ENCODE results near the gene HACD2. TPM values are rescaled to one million over a fixed set of nuclear protein-coding genes. Genes with fewer than 3 reads are reported as not detected.

Gene HACD2
- total and polyA plus RNA-seq, 2 experiments from 2014 or later, result 27.0 to 41.2 TPM

DNA sequence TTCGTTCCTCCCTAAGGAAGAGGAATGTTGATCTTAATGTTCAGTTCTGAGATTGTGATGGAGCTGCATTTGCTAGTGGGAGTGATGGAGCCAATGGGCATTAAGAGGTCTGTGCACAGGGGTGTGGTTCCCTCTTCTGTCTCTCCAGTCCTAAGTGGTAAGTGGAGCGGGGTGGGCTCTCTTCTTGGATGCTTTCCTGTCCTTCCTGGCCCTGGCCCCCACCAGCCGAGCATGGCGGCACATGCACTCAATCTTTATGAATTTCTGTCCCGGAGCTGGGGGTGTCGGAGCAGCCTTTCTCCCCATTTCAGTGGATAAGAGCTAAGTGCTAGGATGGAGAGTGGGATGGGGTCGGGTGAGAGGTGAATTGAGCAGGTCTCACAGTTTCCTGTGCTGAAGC lies 98.4 kb downstream of the HACD2 start:
- H2AFZ ChIP-seq, result no peak overlapping the region
- H3K9me3 ChIP-seq (ENCODE audit: low read depth), result no peaks in the 10 kb centered on the region
- no peak overlapping the region for H3K4me3 ChIP-seq
- H3K9me2 ChIP-seq (ENCODE audit: insufficient read depth), result no peaks in the 10 kb centered on the region
- H3K79me2 ChIP-seq (ENCODE audit: insufficient read depth), result no peaks in the 10 kb centered on the region
- no peak for DNase-seq
- no peaks in the 10 kb centered on the region for H3K4me1 ChIP-seq (ENCODE audit: insufficient read depth)
- in situ Hi-C loops (cut with MboI), result loop anchor here (10.0 kb wide), 1 partner anchor 152 kb away; no protein-coding TSS in a partner anchor
- no peak overlapping the region for H3K9ac ChIP-seq
- H4K20me1 ChIP-seq (ENCODE audit: insufficient read depth), result no peaks in the 10 kb centered on the region
- H3K27ac ChIP-seq, result no peak overlapping the region
- WGBS, 2 experiments (ENCODE audit: low coverage in 1 of 2, low lambda C conversion rate in 2 of 2, missing lambda C conversion rate in 2 of 2), result 72 to 75% methylated on average over 7 of the region's 7 CpGs
- peaks cover 8% of the 10 kb centered on the region; the same call in 1 of the 2 replicates for H3F3A ChIP-seq (ENCODE audit: insufficient read depth)
- no peaks in the 10 kb centered on the region for H3K36me3 ChIP-seq (ENCODE audit: low read depth)
- no peaks in the 10 kb centered on the region for H3K27me3 ChIP-seq (replicated peaks; ENCODE audit: insufficient read depth)
- TF ChIP-seq EZH2phosphoT487 (IDR thresholded peaks at IDR 0.05; ENCODE audit: insufficient read depth, low read depth) (no peak), EZH2 (IDR thresholded peaks at IDR 0.05; ENCODE audit: insufficient read depth, poor library complexity, severe bottlenecking) (no peak)
- H3K4me2 ChIP-seq (ENCODE audit: unreplicated experiment), result no peak overlapping the region

DNA sequence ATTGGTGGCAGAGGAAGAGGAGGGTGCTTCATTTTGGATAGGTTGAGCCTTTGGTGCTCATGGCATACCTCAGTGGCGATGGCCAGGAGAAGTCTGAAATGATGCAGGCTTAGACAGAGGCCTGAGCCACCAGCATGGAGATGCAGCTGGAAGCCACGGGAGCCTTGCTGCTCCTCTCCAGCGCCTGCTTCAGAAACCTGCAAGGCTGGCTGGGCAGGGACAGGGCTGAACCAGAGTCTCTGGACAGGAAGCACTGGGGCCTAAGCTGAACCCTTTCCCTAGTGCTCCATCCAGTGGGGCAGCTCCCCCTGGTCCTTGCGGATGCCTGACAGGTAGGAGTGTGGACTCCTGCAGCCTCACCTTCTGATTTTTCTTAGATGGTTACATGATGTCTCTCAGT lies 99.3 kb downstream of the HACD2 start:
- Histone ChIP-seq H3K4me3 (no peak overlapping the region), H3K27me3 (replicated peaks; ENCODE audit: insufficient read depth) (peaks cover 4% of the 10 kb centered on the region; the same call in 1 of the 2 replicates), H3K9me3 (ENCODE audit: low read depth) (no peaks in the 10 kb centered on the region), H3F3A (ENCODE audit: insufficient read depth) (peaks cover 8% of the 10 kb centered on the region; the same call in 1 of the 2 replicates), H3K4me2 (ENCODE audit: unreplicated experiment) (no peak overlapping the region), H3K9me2 (ENCODE audit: insufficient read depth) (no peaks in the 10 kb centered on the region), H3K36me3 (ENCODE audit: low read depth) (no peaks in the 10 kb centered on the region), H2AFZ (no peak overlapping the region), H4K20me1 (ENCODE audit: insufficient read depth) (no peaks in the 10 kb centered on the region), H3K27ac (no peak overlapping the region), H3K9ac (no peak overlapping the region), H3K79me2 (ENCODE audit: insufficient read depth) (no peaks in the 10 kb centered on the region), H3K4me1 (ENCODE audit: insufficient read depth) (no peaks in the 10 kb centered on the region)
- no peak for DNase-seq
- TF ChIP-seq EZH2phosphoT487 (IDR thresholded peaks at IDR 0.05; ENCODE audit: insufficient read depth, low read depth) (no peak), EZH2 (IDR thresholded peaks at IDR 0.05; ENCODE audit: insufficient read depth, poor library complexity, severe bottlenecking) (no peak)
- WGBS, 2 experiments (ENCODE audit: low coverage in 1 of 2, low lambda C conversion rate in 2 of 2, missing lambda C conversion rate in 2 of 2), result 94 to 95% methylated on average over 4 of the region's 4 CpGs
- in situ Hi-C loops (cut with MboI), result loop anchor here (10.0 kb wide), 1 partner anchor 151 kb away; no protein-coding TSS in a partner anchor

DNA sequence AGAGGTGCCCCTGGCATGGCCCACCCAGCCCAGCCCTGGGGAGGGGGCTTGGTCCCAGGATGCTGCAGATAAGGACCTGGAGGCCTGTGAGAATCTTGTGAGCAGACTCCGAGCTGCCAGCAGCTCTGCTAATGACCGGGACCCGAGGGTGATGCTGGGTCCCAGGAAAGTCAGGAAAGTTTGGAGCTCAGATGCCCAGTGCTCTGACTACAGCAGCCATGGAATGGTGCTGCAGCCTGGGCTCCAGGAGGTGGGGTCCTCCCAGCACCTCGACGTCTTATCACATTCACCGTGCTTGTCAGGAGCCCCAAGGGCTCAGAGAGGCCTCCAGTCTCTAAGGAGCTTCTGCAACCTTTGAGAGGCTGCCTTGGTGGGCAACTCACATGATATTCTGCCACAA lies 101.7 kb downstream of the HACD2 start:
- no peak for DNase-seq
- H3K4me2 ChIP-seq (ENCODE audit: unreplicated experiment), result no peak overlapping the region
- TF ChIP-seq EZH2 (IDR thresholded peaks at IDR 0.05; ENCODE audit: insufficient read depth, poor library complexity, severe bottlenecking) (no peak), EZH2phosphoT487 (IDR thresholded peaks at IDR 0.05; ENCODE audit: insufficient read depth, low read depth) (no peak)
- H2AFZ ChIP-seq, result no peak overlapping the region
- no peak overlapping the region for H3K4me3 ChIP-seq
- in situ Hi-C loops (cut with MboI), result loop anchor here (10.0 kb wide), 1 partner anchor 148 kb away; no protein-coding TSS in a partner anchor
- no peaks in the 10 kb centered on the region for H3K9me3 ChIP-seq (ENCODE audit: low read depth)
- peaks cover 12% of the 10 kb centered on the region for H3K27me3 ChIP-seq (replicated peaks; ENCODE audit: insufficient read depth)
- 63 to 67% methylated on average over 6 of the region's 6 CpGs for whole genome bisulfite sequencing, 2 experiments (ENCODE audit: low coverage in 1 of 2, low lambda C conversion rate in 2 of 2, missing lambda C conversion rate in 2 of 2)
- H3K4me1 ChIP-seq (ENCODE audit: insufficient read depth), result no peaks in the 10 kb centered on the region
- no peaks in the 10 kb centered on the region for H4K20me1 ChIP-seq (ENCODE audit: insufficient read depth)
- no peak overlapping the region for H3K27ac ChIP-seq
- no peaks in the 10 kb centered on the region for H3K9me2 ChIP-seq (ENCODE audit: insufficient read depth)
- H3K79me2 ChIP-seq (ENCODE audit: insufficient read depth), result no peaks in the 10 kb centered on the region
- H3K36me3 ChIP-seq (ENCODE audit: low read depth), result no peaks in the 10 kb centered on the region
- no peak overlapping the region for H3K9ac ChIP-seq
- no peaks in the 10 kb centered on the region for H3F3A ChIP-seq (ENCODE audit: insufficient read depth)

DNA sequence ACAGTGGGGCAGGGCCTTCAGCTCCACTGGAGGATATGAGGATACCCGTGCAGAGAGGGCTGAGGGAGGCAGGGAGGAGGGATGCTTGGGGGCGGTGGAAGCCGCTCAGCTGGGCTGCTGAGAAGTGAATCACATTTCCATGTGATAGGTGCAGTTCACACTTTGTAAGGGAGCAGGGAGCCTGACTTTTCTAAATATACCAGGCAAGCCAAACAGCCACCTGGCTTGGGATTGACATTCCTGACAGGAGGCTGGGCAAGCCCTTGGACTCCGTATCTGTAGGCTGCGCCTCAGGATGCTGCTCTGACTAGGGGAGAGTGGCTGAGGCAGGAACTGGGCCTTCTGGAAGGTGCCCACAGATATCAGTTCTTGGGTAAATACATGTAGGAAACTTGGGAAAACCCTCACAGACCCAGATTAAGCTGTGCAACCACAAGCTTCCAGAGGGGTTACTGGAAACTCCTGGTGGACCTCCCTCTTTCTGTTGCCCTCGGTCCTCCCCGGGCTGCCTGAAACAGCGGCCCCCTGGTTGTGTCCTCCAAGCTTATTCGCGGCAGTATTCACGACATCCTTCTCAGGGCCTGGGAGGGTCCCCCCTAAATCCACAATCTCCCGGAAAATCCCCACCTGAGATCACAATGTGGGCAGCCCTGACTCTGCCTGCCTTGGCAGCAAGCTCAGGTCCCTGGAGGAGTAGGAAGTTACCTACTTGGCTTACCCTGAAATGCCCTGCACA lies 103.0 kb downstream of the HACD2 start:
- Histone ChIP-seq H3K36me3 (ENCODE audit: low read depth) (no peaks in the 10 kb centered on the region), H3K79me2 (ENCODE audit: insufficient read depth) (no peaks in the 10 kb centered on the region), H3K4me2 (ENCODE audit: unreplicated experiment) (no peak overlapping the region), H3K4me3 (no peak overlapping the region), H3K9ac (no peak overlapping the region), H3K9me3 (ENCODE audit: low read depth) (no peaks in the 10 kb centered on the region), H4K20me1 (ENCODE audit: insufficient read depth) (no peaks in the 10 kb centered on the region), H3K9me2 (ENCODE audit: insufficient read depth) (no peaks in the 10 kb centered on the region), H3K4me1 (ENCODE audit: insufficient read depth) (no peaks in the 10 kb centered on the region), H3K27ac (no peak overlapping the region), H3K27me3 (replicated peaks; ENCODE audit: insufficient read depth) (peaks cover 21% of the 10 kb centered on the region), H3F3A (ENCODE audit: insufficient read depth) (no peaks in the 10 kb centered on the region), H2AFZ (no peak overlapping the region)
- DNase-seq, result no peak
- no peak for TF ChIP-seq EZH2phosphoT487 (IDR thresholded peaks at IDR 0.05; ENCODE audit: insufficient read depth, low read depth)
- TF ChIP-seq EZH2 (IDR thresholded peaks at IDR 0.05; ENCODE audit: insufficient read depth, poor library complexity, severe bottlenecking), result no peak
- WGBS, 2 experiments (ENCODE audit: low coverage in 1 of 2, low lambda C conversion rate in 2 of 2, missing lambda C conversion rate in 2 of 2), result 88 to 91% methylated on average over 11 to 12 of the region's 12 CpGs
- in situ Hi-C loops (cut with MboI), result loop anchor here (10.0 kb wide), 1 partner anchor 147 kb away; no protein-coding TSS in a partner anchor

All from GM23248 (cell line).